Mesothelial cell of epicardium (in vitro differentiated cells): ENCODE results near the gene DGKQ. TPM values are rescaled to one million over a fixed set of nuclear protein-coding genes. Genes with fewer than 3 reads are reported as not detected.

ENCODE experiments used
- DNase-seq, 2 experiments: peaks; one replicate each; pipeline ENCODE4 v3.0.0; 2021; ENCODE audit warnings: low spot score in 2 of 2; ENCODE audit not compliant: unreplicated experiment in 2 of 2
- H3K27ac Mint-ChIP-seq: 2 replicates; pipeline ENCODE4 v1.8.0; 2021; ENCODE audit warnings: mixed read lengths
- H3K27me3 Mint-ChIP-seq: 2 replicates; pipeline ENCODE4 v1.8.0; 2021; ENCODE audit warnings: low read depth, mixed read lengths
- H3K36me3 Mint-ChIP-seq: 2 replicates; pipeline ENCODE4 v1.8.0; 2021; ENCODE audit warnings: mixed read lengths
- H3K4me1 Mint-ChIP-seq: 2 replicates; pipeline ENCODE4 v1.8.0; 2021; ENCODE audit warnings: mixed read lengths
- H3K4me3 Mint-ChIP-seq: 2 replicates; pipeline ENCODE4 v1.8.0; 2021; ENCODE audit warnings: mild to moderate bottlenecking, moderate library complexity, mixed read lengths
- H3K9me3 Mint-ChIP-seq: 2 replicates; pipeline ENCODE4 v1.8.0; 2021; ENCODE audit warnings: mixed read lengths
- CTCF ChIP-seq: fragments of 200-600 bp; sonication (generic); IDR thresholded peaks from one replicate; pipeline ENCODE4 v1.5.0; 2021; ENCODE audit warnings: antibody characterized with exemption; ENCODE audit not compliant: unreplicated experiment
- total RNA-seq: library from RNA; stranded (reverse); gene quantifications from 3 replicates; pipeline ENCODE4 v1.2.1, GENCODE V29; 2021

DGKQ gene
- total RNA-seq, 1 donor from 2014 or later, result 15.6 TPM

GRCh38 chr4:911871-912490 lies 61.4 kb downstream of the DGKQ start:
- Mint-ChIP-seq H3K9me3 (peaks cover 5% of the 10 kb centered on the region), H3K36me3 (peaks cover 11% of the 10 kb centered on the region), H3K27ac (no peak overlapping the region), H3K4me1 (peaks cover 19% of the 10 kb centered on the region), H3K27me3 (no peaks in the 10 kb centered on the region), H3K4me3 (no peak overlapping the region)
- no peak for DNase-seq
- no peak for TF ChIP-seq CTCF

GRCh38 chr4:911221-911751 lies 62.1 kb downstream of the DGKQ start:
- Mint-ChIP-seq H3K4me3 (no peak overlapping the region), H3K27me3 (no peaks in the 10 kb centered on the region), H3K4me1 (peaks cover 25% of the 10 kb centered on the region), H3K27ac (no peak overlapping the region), H3K36me3 (peaks cover 11% of the 10 kb centered on the region), H3K9me3 (no peaks in the 10 kb centered on the region)
- no peak for DNase-seq
- no peak for TF ChIP-seq CTCF

DNA sequence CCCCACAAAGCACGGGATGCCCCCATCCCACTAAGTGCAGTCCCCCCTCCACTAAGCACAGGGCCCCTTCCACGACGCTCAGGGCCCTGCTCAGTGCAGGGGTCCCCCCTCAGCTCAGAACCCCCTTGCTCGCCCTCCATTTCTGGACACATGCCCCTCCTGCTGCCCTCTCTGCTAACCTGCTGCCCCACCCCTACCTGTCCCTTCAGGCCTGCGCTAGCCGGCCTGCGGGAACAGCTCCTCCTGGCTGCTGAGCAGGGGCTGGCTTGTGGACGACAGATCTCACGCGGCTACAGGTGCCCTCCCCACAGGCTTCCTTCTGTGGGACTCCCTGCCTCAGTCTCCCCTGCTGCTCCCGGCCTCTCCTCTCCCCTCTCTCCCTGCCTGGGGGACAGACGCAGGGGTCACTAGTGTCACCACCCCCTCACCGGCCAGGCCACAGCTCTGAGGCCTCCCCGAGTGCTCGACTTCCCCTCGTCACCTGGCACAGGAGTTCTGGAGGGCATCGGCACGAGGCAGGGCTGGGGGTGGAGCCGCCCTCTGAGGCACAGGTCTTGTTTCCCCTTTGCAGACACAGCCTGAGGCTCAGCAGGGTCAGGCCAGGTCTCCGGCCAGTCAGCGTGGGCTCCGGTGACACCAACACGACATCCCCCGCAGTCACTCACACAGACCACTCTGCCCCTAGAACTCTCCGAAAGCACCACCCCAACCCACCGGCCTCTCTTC lies 62.8 kb downstream of the DGKQ start:
- no peaks in the 10 kb centered on the region for H3K27me3 Mint-ChIP-seq
- H3K9me3 Mint-ChIP-seq, result no peaks in the 10 kb centered on the region
- no peak for DNase-seq
- no peak overlapping the region for H3K4me3 Mint-ChIP-seq
- H3K27ac Mint-ChIP-seq, result no peak overlapping the region
- peaks cover 21% of the 10 kb centered on the region for H3K4me1 Mint-ChIP-seq
- no peak for TF ChIP-seq CTCF
- H3K36me3 Mint-ChIP-seq, result peaks cover 11% of the 10 kb centered on the region

GRCh38 chr4:909821-910220 lies 63.5 kb downstream of the DGKQ start:
- Mint-ChIP-seq H3K4me3 (no peak overlapping the region), H3K27me3 (no peaks in the 10 kb centered on the region), H3K9me3 (no peaks in the 10 kb centered on the region), H3K27ac (no peak overlapping the region), H3K36me3 (peaks cover 12% of the 10 kb centered on the region), H3K4me1 (peaks cover 16% of the 10 kb centered on the region)
- DNase-seq, result no peak
- TF ChIP-seq CTCF, result no peak

- peaks cover 16% of the 10 kb centered on the region for H3K4me1 Mint-ChIP-seq
- H3K9me3 Mint-ChIP-seq, result no peaks in the 10 kb centered on the region
- no peak overlapping the region for H3K4me3 Mint-ChIP-seq
- H3K27me3 Mint-ChIP-seq, result no peaks in the 10 kb centered on the region
- peaks cover 15% of the 10 kb centered on the region for H3K36me3 Mint-ChIP-seq
- no peak overlapping the region for H3K27ac Mint-ChIP-seq
- no peak for DNase-seq
- TF ChIP-seq CTCF, result no peak
These were observed 64.2 kb downstream of the DGKQ start for GRCh38 chr4:909131-909571.

Other genes starting within 250 kb of the DGKQ start
- 4.5 to 4.7 TPM (median 4.6 TPM) in 3 replicates for gene CPLX1, start 147.4 kb downstream of the DGKQ start, total RNA-seq
- 113 to 114 TPM (median 114 TPM) in 3 replicates for gene GAK, start 41.3 kb downstream of the DGKQ start, total RNA-seq
- 25.5 to 32.5 TPM (median 28.0 TPM) in 3 replicates for gene TMEM175, start 41.1 kb downstream of the DGKQ start, total RNA-seq
- gene IDUA, start 13.5 kb upstream of the DGKQ start, total RNA-seq, result 63.3 to 68.6 TPM (median 65.8 TPM) in 3 replicates
- 0.23 to 0.63 TPM (median 0.38 TPM) in 3 replicates for gene SLC26A1, start 19.8 kb upstream of the DGKQ start, total RNA-seq
- 35.2 to 37.7 TPM (median 37.4 TPM) in 3 replicates for gene FGFRL1, start 38.1 kb upstream of the DGKQ start, total RNA-seq
- 10.9 to 15.6 TPM (median 13.4 TPM) in 3 replicates for gene RNF212, start 140.0 kb upstream of the DGKQ start, total RNA-seq
- 44.0 to 58.7 TPM (median 56.4 TPM) in 3 replicates for gene SPON2, start 199.0 kb upstream of the DGKQ start, total RNA-seq